Measurements from ENCODE around the gene DPT. TPM values are rescaled to one million over a fixed set of nuclear protein-coding genes. Genes with fewer than 3 reads are reported as not detected.

The DPT gene
- polyA plus RNA-seq, 1 donor from 2014 or later, result not detected

GRCh38 chr1:168717906-168718891 lies 10.8 kb downstream of the DPT start:
- H3K36me3 ChIP-seq (ENCODE audit: insufficient read depth, low read length), result no peaks in the 10 kb centered on the region

DNA sequence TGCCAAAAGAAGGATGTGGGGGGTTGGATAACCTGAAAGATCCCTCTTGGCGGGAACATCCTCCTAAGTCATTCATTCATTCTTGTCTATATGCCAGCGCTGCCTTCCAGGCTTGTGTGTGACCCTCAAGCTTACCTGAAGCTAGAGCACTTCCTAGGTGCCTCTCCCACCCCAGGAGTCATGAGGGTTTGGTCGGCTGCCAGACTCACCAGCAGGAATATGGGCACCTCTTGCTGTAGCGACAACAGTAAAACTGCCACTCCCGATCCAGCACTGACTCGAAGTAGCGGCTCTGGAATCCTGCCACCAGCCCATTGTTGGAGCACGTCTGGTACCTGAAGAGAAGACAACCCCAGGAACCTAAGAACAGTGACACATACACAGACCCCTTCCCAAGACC lies 15.0 kb downstream of the DPT start:
- no peak overlapping the region for H2AFZ ChIP-seq (ENCODE audit: low read depth, low read length)
- H3K79me2 ChIP-seq (replicated peaks; ENCODE audit: insufficient read depth, low read length), result no peaks in the 10 kb centered on the region
- H3K27ac ChIP-seq (ENCODE audit: low read length), result no peak overlapping the region
- H3K36me3 ChIP-seq (ENCODE audit: insufficient read depth, low read length), result no peaks in the 10 kb centered on the region
- H3K4me2 ChIP-seq (ENCODE audit: low read length), result no peak overlapping the region
- H4K20me1 ChIP-seq (ENCODE audit: insufficient read depth), result no peaks in the 10 kb centered on the region
- no peaks in the 10 kb centered on the region for H3K9me3 ChIP-seq (ENCODE audit: low read length)
- H3F3A ChIP-seq (ENCODE audit: insufficient read depth, low read length, poor library complexity, severe bottlenecking), result no peaks in the 10 kb centered on the region
- no peak overlapping the region for H3K4me3 ChIP-seq (ENCODE audit: low read length)
- no peak overlapping the region for H3K9ac ChIP-seq (ENCODE audit: low read length)
- H3K27me3 ChIP-seq (ENCODE audit: insufficient read depth, low read depth, low read length), result no peaks in the 10 kb centered on the region
- no peaks in the 10 kb centered on the region for H3K9me2 ChIP-seq (ENCODE audit: insufficient read depth, low read length)
- TF ChIP-seq EZH2 (IDR thresholded peaks at IDR 0.05; ENCODE audit: borderline replicate concordance, insufficient read depth, low read length, poor library complexity, severe bottlenecking) (no peak), CTCF (IDR thresholded peaks at IDR 0.05; ENCODE audit: poor library complexity, severe bottlenecking) (no peak), POLR2AphosphoS5 (IDR thresholded peaks at IDR 0.05) (no peak), RAD21 (conservative IDR thresholded peaks at IDR 0.05) (no peak), MXI1 (conservative IDR thresholded peaks at IDR 0.05; ENCODE audit: poor library complexity, severe bottlenecking) (no peak)
- TF ChIP-seq, protein P1, sequence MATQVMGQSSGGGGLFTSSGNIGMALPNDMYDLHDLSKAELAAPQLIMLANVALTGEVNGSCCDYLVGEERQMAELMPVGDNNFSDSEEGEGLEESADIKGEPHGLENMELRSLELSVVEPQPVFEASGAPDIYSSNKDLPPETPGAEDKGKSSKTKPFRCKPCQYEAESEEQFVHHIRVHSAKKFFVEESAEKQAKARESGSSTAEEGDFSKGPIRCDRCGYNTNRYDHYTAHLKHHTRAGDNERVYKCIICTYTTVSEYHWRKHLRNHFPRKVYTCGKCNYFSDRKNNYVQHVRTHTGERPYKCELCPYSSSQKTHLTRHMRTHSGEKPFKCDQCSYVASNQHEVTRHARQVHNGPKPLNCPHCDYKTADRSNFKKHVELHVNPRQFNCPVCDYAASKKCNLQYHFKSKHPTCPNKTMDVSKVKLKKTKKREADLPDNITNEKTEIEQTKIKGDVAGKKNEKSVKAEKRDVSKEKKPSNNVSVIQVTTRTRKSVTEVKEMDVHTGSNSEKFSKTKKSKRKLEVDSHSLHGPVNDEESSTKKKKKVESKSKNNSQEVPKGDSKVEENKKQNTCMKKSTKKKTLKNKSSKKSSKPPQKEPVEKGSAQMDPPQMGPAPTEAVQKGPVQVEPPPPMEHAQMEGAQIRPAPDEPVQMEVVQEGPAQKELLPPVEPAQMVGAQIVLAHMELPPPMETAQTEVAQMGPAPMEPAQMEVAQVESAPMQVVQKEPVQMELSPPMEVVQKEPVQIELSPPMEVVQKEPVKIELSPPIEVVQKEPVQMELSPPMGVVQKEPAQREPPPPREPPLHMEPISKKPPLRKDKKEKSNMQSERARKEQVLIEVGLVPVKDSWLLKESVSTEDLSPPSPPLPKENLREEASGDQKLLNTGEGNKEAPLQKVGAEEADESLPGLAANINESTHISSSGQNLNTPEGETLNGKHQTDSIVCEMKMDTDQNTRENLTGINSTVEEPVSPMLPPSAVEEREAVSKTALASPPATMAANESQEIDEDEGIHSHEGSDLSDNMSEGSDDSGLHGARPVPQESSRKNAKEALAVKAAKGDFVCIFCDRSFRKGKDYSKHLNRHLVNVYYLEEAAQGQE (IDR thresholded peaks at IDR 0.05; ENCODE audit: borderline replicate concordance), result no peak

More at GRCh38 chr1:168717906-168718891, 10.8 kb downstream of the DPT start:
- H3F3A ChIP-seq (ENCODE audit: insufficient read depth, low read length, poor library complexity, severe bottlenecking), result no peaks in the 10 kb centered on the region
- no peaks in the 10 kb centered on the region for H4K20me1 ChIP-seq (ENCODE audit: insufficient read depth)
- no peaks in the 10 kb centered on the region for H3K9me3 ChIP-seq (ENCODE audit: low read length)
- no peak overlapping the region for H2AFZ ChIP-seq (ENCODE audit: low read depth, low read length)
- no peak for TF ChIP-seq EP300 (conservative IDR thresholded peaks at IDR 0.05; ENCODE audit: poor library complexity, severe bottlenecking)
- no peak for TF ChIP-seq SMC3 (conservative IDR thresholded peaks at IDR 0.05; ENCODE audit: poor library complexity)
- no peak for TF ChIP-seq EZH2 (IDR thresholded peaks at IDR 0.05; ENCODE audit: borderline replicate concordance, insufficient read depth, low read length, poor library complexity, severe bottlenecking)
- no peak for TF ChIP-seq RAD21 (conservative IDR thresholded peaks at IDR 0.05)
- no peak for TF ChIP-seq POLR2AphosphoS5 (IDR thresholded peaks at IDR 0.05)
- TF ChIP-seq, protein P1 (IDR thresholded peaks at IDR 0.05; ENCODE audit: borderline replicate concordance), result no peak
- no peak for TF ChIP-seq CTCF (IDR thresholded peaks at IDR 0.05; ENCODE audit: poor library complexity, severe bottlenecking)
- TF ChIP-seq TAF1 (IDR thresholded peaks at IDR 0.05; ENCODE audit: low read depth), result no peak
- TF ChIP-seq MXI1 (conservative IDR thresholded peaks at IDR 0.05; ENCODE audit: poor library complexity, severe bottlenecking), result no peak
- H3K4me3 ChIP-seq (ENCODE audit: low read length), result no peak overlapping the region
- no peaks in the 10 kb centered on the region for H3K27me3 ChIP-seq (ENCODE audit: insufficient read depth, low read depth, low read length)
- no peaks in the 10 kb centered on the region for H3K9me2 ChIP-seq (ENCODE audit: insufficient read depth, low read length)
- H3K79me2 ChIP-seq (replicated peaks; ENCODE audit: insufficient read depth, low read length), result no peaks in the 10 kb centered on the region
- no peak overlapping the region for H3K9ac ChIP-seq (ENCODE audit: low read length)
- H3K4me2 ChIP-seq (ENCODE audit: low read length), result no peak overlapping the region
- no peak overlapping the region for H3K27ac ChIP-seq (ENCODE audit: low read length)

Data from neural cell (in vitro differentiated cells).